Thoracic aorta (tissue), 2 donors: ENCODE results near the gene SAA2. TPM values are rescaled to one million over a fixed set of nuclear protein-coding genes. Genes with fewer than 3 reads are reported as not detected.
"Not testable (repeated sequence)": the region's sequence is repeated elsewhere in the genome, so short reads cannot be mapped to it uniquely, and the experiment has no call there.

ENCODE experiments used
- ATAC-seq: fragments of 150-250 bp; one replicate; pipeline ENCODE4 v1.8.0; 2017; ENCODE audit warnings: low read depth; ENCODE audit not compliant: insufficient number of reproducible peaks, low FRiP score
- DNase-seq: peaks from one replicate; pipeline ENCODE4 v3.0.0-alpha.2; 2020; ENCODE audit warnings: low spot score
- H3K27ac ChIP-seq, 2 donors: fragments of 200-600 bp; sonication (generic); 1 replicate in 1 of 2; 2 replicates in 1 of 2; pipeline ENCODE4 v1.5.1; 2016; ENCODE audit warnings: mild to moderate bottlenecking in 2 of 2, moderate library complexity in 2 of 2
- H3K27me3 ChIP-seq: fragments of 200-600 bp; sonication (generic); replicated peaks from 2 replicates; pipeline ENCODE4 v1.6.0; 2016; ENCODE audit warnings: mild to moderate bottlenecking; ENCODE audit not compliant: insufficient read depth
- H3K36me3 ChIP-seq: fragments of 200-600 bp; sonication (generic); one replicate; pipeline ENCODE4 v1.5.1; 2016
- H3K4me1 ChIP-seq, 2 donors: fragments of 200-600 bp; sonication (generic); 1 replicate in 1 of 2; 2 replicates in 1 of 2; pipeline versions ENCODE4 v1.5.1 to v1.6.0; 2016; ENCODE audit warnings: low read depth in 2 of 2, mild to moderate bottlenecking in 1 of 2; ENCODE audit not compliant: control insufficient read depth in 1 of 2
- H3K4me3 ChIP-seq: fragments of 200-600 bp; sonication (generic); 2 replicates; pipeline ENCODE4 v1.5.1; 2016; ENCODE audit warnings: mild to moderate bottlenecking
- H3K9me3 ChIP-seq: fragments of 200-600 bp; sonication (generic); 2 replicates; pipeline ENCODE4 v1.5.1; 2016
- total RNA-seq, 2 donors: library from RNA; depleted of rRNA; stranded (reverse); fragments of >200 nt; gene quantifications; one replicate each; pipeline versions ENCODE4 v1.1.0 to v1.2.3, GENCODE V29; 2016
- TF ChIP-seq, protein P1 (sequence below): fragments of 200-600 bp; sonication (generic); IDR thresholded peaks from one replicate; pipeline ENCODE4 v1.5.1; 2019; ENCODE audit warnings: antibody characterized with exemption

Gene SAA2
- total RNA-seq, 2 donors from 2014 or later: 2.0 to 2.5 TPM

DNA sequence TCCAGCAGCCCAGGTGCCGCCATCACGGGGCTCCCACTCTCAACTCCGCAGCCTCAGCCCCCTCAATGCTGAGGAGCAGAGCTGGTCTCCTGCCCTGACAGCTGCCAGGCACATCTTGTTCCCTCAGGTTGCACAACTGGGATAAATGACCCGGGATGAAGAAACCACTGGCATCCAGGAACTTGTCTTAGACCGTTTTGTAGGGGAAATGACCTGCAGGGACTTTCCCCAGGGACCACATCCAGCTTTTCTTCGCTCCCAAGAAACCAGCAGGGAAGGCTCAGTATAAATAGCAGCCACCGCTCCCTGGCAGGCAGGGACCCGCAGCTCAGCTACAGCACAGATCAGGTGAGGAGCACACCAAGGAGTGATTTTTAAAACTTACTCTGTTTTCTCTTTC is 17.5 kb upstream of the SAA2 start, which contains the start of gene SAA1:
SAA1 (plus strand) TSS at position 316 of the 400 bp plus-strand sequence. CDS start 624 bp downstream, outside the sequence.
- Histone ChIP-seq H3K27ac (no peak within 1 kb of the TSS), H3K36me3 (no peaks in the 10 kb centered on the region), H3K9me3 (no peaks in the 10 kb centered on the region), H3K4me3 (no peak within 1 kb of the TSS), H3K4me1 (no peaks in the 10 kb centered on the region), H3K27me3 (no peaks in the 10 kb centered on the region)
- DNase-seq (no peak), ATAC-seq (no peak)
- TF ChIP-seq, protein P1, sequence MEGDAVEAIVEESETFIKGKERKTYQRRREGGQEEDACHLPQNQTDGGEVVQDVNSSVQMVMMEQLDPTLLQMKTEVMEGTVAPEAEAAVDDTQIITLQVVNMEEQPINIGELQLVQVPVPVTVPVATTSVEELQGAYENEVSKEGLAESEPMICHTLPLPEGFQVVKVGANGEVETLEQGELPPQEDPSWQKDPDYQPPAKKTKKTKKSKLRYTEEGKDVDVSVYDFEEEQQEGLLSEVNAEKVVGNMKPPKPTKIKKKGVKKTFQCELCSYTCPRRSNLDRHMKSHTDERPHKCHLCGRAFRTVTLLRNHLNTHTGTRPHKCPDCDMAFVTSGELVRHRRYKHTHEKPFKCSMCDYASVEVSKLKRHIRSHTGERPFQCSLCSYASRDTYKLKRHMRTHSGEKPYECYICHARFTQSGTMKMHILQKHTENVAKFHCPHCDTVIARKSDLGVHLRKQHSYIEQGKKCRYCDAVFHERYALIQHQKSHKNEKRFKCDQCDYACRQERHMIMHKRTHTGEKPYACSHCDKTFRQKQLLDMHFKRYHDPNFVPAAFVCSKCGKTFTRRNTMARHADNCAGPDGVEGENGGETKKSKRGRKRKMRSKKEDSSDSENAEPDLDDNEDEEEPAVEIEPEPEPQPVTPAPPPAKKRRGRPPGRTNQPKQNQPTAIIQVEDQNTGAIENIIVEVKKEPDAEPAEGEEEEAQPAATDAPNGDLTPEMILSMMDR: no peak

GRCh38 chr11:18264677-18265555 is 16.4 kb upstream of the SAA2 start:
- H3K36me3 ChIP-seq: no peaks in the 10 kb centered on the region
- no peaks in the 10 kb centered on the region for H3K4me1 ChIP-seq
- H3K4me3 ChIP-seq: no peak overlapping the region
- no peak for DNase-seq
- no peaks in the 10 kb centered on the region for H3K9me3 ChIP-seq
- TF ChIP-seq, protein P1: no peak
- H3K27ac ChIP-seq: no peak overlapping the region
- ATAC-seq: no peak
- H3K27me3 ChIP-seq: no peaks in the 10 kb centered on the region

DNA sequence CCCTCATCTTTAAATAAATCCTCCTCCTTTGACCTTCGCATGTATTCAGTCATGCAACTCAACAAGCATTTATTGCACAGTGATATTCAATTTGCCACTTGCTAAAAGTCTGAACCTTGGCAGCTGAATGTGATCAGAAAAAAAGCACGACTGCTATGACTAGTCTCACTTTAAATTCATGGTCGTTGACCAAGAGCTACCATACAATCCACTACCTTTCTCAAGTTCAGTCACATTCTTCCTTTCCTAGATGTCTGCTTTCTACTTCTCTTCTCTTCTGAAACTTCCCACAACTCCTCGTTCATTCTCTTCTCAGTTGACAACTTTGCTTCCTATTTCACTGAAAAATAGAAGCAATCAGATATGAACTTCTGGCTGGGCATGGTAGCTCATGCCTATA is 15.6 kb upstream of the SAA2 start:
- DNase-seq (no peak), ATAC-seq (no peak)
- Histone ChIP-seq H3K4me3 (no peak overlapping the region), H3K36me3 (no peaks in the 10 kb centered on the region), H3K27me3 (no peaks in the 10 kb centered on the region), H3K9me3 (no peaks in the 10 kb centered on the region), H3K4me1 (no peaks in the 10 kb centered on the region), H3K27ac (no peak overlapping the region)
- TF ChIP-seq, protein P1: no peak

GRCh38 chr11:18262681-18263350 is 14.3 kb upstream of the SAA2 start:
- H3K4me1 ChIP-seq, H3K27me3 ChIP-seq, H3K4me3 ChIP-seq, H3K9me3 ChIP-seq, ATAC-seq, H3K36me3 ChIP-seq, DNase-seq, H3K27ac ChIP-seq: not testable (repeated sequence)

DNA sequence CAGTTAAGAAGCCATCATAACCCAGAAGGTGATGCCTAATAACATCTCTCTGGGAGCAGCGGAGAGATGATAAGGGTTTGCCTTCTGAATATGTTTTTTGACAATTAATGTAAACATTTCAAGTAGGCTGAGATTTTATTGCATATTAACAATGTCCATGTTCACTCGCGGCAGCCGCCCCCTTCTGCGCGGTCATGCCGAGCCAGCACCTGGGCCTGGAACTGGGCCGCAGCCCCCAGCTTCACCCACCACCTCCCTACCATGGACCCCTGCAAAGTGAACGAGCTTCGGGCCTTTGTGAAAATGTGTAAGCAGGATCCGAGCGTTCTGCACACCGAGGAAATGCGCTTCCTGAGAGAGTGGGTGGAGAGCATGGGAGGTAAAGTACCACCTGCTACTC is 13.3 kb upstream of the SAA2 start:
- DNase-seq (no peak), ATAC-seq (no peak)
- Histone ChIP-seq H3K36me3 (no peaks in the 10 kb centered on the region), H3K4me1 (no peaks in the 10 kb centered on the region), H3K4me3 (no peak overlapping the region), H3K27ac (no peak overlapping the region), H3K9me3 (no peaks in the 10 kb centered on the region), H3K27me3 (no peaks in the 10 kb centered on the region)
- TF ChIP-seq, protein P1: no peak
